Sigmoid colon (tissue), 4 donors: ENCODE results near the gene TBC1D22A.

Experiments
- EP300 ChIP-seq, 4 donors: sonication (generic); formaldehyde crosslinking; IDR thresholded peaks; one replicate each; pipeline ENCODE4 v1.6.1; 2017; ENCODE audit warnings: antibody characterized with exemption in 4 of 4
- POLR2AphosphoS5 ChIP-seq, 4 donors: sonication (generic); formaldehyde crosslinking; IDR thresholded peaks; one replicate each; pipeline ENCODE4 v1.6.1; 2017; ENCODE audit warnings: antibody characterized with exemption in 4 of 4
- TF ChIP-seq, protein P1 (sequence below), 4 experiments: fragments of 450-650 bp in 3 of 4; fragments of 200-600 bp in 1 of 4; IDR thresholded peaks; one replicate each; pipeline ENCODE4 v1.5.1; 2016 to 2019; ENCODE audit warnings: antibody characterized with exemption in 4 of 4, mild to moderate bottlenecking in 3 of 4, moderate library complexity in 2 of 4

DNA sequence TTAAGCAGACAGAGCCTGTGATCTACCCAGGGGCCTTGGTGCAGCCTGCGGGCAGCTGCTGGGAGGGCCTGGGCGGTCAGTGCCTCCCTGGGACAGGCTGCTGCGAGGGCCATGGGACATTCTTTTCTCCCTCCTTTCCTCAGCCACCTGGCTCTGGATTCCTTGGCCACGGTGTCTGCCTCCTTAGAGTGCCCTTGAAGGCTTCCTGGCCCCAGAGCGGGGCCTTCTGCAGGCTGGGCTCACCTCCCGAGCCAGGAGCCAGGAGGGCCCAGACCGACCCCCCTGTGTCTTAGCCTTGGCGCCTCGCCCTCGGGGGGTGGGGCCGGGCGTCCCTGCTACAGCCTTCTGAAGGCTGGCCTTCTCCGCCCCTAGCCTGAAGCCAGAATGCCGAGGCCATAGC lies 231.2 kb downstream of the TBC1D22A start:
- TF ChIP-seq EP300 (IDR thresholded peaks at IDR 0.05) (no peak), POLR2AphosphoS5 (IDR thresholded peaks at IDR 0.05) (no peak)
- TF ChIP-seq, protein P1, sequence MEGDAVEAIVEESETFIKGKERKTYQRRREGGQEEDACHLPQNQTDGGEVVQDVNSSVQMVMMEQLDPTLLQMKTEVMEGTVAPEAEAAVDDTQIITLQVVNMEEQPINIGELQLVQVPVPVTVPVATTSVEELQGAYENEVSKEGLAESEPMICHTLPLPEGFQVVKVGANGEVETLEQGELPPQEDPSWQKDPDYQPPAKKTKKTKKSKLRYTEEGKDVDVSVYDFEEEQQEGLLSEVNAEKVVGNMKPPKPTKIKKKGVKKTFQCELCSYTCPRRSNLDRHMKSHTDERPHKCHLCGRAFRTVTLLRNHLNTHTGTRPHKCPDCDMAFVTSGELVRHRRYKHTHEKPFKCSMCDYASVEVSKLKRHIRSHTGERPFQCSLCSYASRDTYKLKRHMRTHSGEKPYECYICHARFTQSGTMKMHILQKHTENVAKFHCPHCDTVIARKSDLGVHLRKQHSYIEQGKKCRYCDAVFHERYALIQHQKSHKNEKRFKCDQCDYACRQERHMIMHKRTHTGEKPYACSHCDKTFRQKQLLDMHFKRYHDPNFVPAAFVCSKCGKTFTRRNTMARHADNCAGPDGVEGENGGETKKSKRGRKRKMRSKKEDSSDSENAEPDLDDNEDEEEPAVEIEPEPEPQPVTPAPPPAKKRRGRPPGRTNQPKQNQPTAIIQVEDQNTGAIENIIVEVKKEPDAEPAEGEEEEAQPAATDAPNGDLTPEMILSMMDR (IDR thresholded peaks at IDR 0.05): no peak
